ENCODE data around the gene ECHDC3. TPM values are rescaled to one million over a fixed set of nuclear protein-coding genes. Genes with fewer than 3 reads are reported as not detected.

Gene ECHDC3
- total RNA-seq, 4 donors from 2014 or later, result 7.9 to 26.9 (median 14.1) TPM

DNA sequence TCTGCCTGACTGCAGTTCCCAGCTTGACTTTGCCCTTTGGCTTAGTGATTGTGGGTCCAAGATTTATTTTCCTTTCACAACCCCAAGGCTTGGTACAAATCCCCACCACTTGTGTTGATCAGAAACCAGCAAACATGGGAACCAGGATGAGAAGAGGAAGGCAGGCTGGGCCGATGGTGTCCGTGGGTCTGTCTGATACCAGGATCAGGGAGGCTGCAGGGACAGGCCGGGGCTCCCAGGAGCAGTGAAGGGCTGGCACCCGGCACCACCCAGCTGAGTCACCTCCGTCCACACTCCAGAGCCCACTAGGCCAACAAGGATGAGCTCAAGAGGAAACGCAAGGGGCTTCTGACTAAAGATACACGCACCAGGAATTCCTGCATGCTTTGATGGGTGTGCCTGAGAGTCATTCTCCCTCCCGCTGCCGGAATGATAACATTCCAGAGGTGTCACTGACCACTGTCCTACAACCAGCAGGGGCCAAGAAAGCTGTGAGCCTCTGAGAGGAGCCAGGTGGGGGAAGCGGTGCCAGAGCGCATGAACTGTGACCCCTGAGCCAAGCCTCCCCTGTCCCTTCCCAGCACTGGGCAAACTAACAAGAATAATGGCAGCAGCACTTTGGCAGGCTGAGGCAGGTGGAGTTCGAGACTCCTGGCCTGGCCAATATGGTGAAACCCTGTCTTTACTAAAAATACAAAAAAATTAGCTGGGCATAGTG, 51.7 kb downstream of the ECHDC3 start:
- H3K27me3 ChIP-seq, result no peaks in the 10 kb centered on the region
- H3K4me1 ChIP-seq, result no peaks in the 10 kb centered on the region
- H3K9me3 ChIP-seq, result no peaks in the 10 kb centered on the region
- no peak overlapping the region for H3K27ac ChIP-seq
- DNase-seq, result no peak
- TF ChIP-seq, protein P1, sequence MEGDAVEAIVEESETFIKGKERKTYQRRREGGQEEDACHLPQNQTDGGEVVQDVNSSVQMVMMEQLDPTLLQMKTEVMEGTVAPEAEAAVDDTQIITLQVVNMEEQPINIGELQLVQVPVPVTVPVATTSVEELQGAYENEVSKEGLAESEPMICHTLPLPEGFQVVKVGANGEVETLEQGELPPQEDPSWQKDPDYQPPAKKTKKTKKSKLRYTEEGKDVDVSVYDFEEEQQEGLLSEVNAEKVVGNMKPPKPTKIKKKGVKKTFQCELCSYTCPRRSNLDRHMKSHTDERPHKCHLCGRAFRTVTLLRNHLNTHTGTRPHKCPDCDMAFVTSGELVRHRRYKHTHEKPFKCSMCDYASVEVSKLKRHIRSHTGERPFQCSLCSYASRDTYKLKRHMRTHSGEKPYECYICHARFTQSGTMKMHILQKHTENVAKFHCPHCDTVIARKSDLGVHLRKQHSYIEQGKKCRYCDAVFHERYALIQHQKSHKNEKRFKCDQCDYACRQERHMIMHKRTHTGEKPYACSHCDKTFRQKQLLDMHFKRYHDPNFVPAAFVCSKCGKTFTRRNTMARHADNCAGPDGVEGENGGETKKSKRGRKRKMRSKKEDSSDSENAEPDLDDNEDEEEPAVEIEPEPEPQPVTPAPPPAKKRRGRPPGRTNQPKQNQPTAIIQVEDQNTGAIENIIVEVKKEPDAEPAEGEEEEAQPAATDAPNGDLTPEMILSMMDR (IDR thresholded peaks at IDR 0.05), result no peak
- TF ChIP-seq POLR2A (IDR thresholded peaks at IDR 0.05), result no peak
- no peaks in the 10 kb centered on the region for H3K36me3 ChIP-seq
- no peak overlapping the region for H3K4me3 ChIP-seq
- intact Hi-C loops (cut with DNase I; ENCODE audit: low total_unique reads), result no loop called here

DNA sequence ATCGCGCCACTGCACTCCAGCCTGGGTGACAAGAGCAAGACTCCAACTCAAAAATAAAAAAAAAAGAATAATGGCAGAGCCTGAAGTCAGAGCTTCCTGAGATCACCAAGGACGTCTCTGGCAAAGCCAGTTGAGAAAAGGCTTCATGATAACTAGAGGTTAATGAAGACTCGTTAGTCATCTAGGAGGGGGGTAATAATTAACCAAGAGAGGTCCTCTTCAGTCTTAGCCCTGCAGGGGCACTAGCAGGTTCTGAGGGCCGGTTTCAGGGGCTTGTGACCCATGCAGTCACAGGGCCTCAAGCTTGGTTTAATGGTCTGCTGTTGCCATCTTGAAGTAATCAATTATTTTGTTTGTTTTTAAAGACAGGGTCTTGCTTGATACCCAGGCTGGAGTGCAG, 52.4 kb downstream of the ECHDC3 start:
- Histone ChIP-seq H3K27ac (no peak overlapping the region), H3K36me3 (no peaks in the 10 kb centered on the region), H3K27me3 (no peaks in the 10 kb centered on the region), H3K4me3 (no peak overlapping the region), H3K9me3 (no peaks in the 10 kb centered on the region), H3K4me1 (no peaks in the 10 kb centered on the region)
- intact Hi-C loops (cut with DNase I; ENCODE audit: low total_unique reads), result no loop called here
- no peak for TF ChIP-seq POLR2A (IDR thresholded peaks at IDR 0.05)
- TF ChIP-seq, protein P1 (IDR thresholded peaks at IDR 0.05), result no peak
- DNase-seq, result no peak

DNA sequence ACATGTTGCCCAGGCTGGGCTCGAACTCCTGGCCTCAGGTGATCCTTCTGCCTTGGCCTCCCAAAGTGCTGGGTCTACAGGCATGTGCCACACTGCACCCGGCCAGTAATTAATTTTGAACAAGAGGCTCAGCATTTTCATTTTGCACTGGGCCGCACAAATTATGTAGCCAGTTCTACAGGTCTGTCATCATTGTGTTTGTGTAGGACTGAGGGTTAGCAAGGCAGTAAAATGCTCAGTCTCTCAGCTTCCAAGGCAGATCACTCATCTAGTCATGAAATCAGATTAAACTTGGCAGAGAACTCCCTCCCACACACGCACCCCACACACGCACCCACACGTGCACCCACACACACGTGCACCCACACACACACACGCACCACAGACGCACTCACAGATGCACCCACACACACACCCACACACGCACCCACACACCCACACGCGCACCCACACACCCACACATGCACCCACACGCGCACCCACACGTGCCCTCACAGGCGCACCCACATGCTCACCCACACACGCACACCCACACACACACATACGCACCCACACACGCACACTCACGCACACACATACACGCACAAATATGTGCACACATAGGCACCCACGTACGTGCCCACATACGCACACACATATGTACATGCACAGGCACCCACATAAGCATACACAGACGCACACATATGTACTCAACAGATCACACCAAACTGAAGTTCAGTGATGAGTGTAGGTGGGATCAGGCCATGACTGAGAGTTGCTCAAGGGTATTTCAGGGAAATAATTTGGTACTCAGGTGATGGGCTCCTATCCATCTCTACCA, 53.1 kb downstream of the ECHDC3 start:
- no peaks in the 10 kb centered on the region for H3K27me3 ChIP-seq
- H3K4me3 ChIP-seq, result no peak overlapping the region
- DNase-seq, result no peak
- intact Hi-C loops (cut with DNase I; ENCODE audit: low total_unique reads), result no loop called here
- TF ChIP-seq, protein P1 (IDR thresholded peaks at IDR 0.05), result no peak
- TF ChIP-seq POLR2A (IDR thresholded peaks at IDR 0.05), result no peak
- H3K27ac ChIP-seq, result no peak overlapping the region
- no peaks in the 10 kb centered on the region for H3K9me3 ChIP-seq
- no peaks in the 10 kb centered on the region for H3K36me3 ChIP-seq
- no peaks in the 10 kb centered on the region for H3K4me1 ChIP-seq

DNA sequence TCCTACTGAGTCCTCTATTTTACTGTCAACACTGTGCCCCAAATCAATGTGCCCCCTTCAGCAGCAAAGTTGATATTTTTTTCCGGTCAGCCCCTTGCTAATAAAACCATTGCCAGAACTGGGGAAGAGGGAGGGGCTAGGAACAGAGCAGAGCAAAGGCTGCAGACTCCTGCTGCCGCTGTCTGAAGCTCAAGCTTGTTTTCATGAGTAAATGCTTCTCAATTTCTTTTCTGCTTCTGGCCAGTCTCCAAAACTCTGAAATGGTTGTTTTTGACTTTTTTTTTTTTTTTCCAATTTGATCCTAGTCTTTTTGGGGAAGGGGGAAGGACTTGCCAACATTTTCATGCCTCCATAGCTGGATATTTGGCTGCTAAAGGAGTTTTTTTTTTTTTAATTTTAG, 54.3 kb downstream of the ECHDC3 start:
- intact Hi-C loops (cut with DNase I; ENCODE audit: low total_unique reads), result no loop called here
- Histone ChIP-seq H3K4me1 (no peaks in the 10 kb centered on the region), H3K9me3 (no peaks in the 10 kb centered on the region), H3K36me3 (no peaks in the 10 kb centered on the region), H3K27ac (no peak overlapping the region), H3K27me3 (no peaks in the 10 kb centered on the region), H3K4me3 (no peak overlapping the region)
- no peak for DNase-seq
- no peak for TF ChIP-seq POLR2A (IDR thresholded peaks at IDR 0.05)
- TF ChIP-seq, protein P1 (IDR thresholded peaks at IDR 0.05), result no peak

DNA sequence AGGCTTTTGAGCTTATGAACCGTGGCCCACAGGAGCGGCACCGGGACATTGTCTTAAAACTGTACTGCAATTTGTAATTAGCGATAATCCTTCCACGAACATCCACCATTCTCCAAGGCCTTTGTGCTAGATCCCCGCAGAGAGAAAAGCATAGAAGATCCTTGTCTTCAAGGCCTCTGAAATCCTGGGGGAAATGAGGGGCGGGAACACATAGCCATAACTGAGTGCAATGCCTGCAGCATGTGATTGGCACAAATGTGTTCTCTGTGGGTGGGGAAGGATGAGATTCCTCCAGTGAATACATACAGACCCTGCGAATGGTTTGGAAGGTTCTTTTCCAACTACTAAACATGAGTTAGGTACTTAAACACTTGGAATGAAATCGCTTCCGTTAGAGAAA, 55.1 kb downstream of the ECHDC3 start:
- TF ChIP-seq, protein P1 (IDR thresholded peaks at IDR 0.05), result no peak
- no peak for TF ChIP-seq POLR2A (IDR thresholded peaks at IDR 0.05)
- intact Hi-C loops (cut with DNase I; ENCODE audit: low total_unique reads), result no loop called here
- Histone ChIP-seq H3K4me1 (no peaks in the 10 kb centered on the region), H3K36me3 (no peaks in the 10 kb centered on the region), H3K9me3 (no peaks in the 10 kb centered on the region), H3K27me3 (no peaks in the 10 kb centered on the region), H3K27ac (no peak overlapping the region), H3K4me3 (no peak overlapping the region)
- no peak for DNase-seq
